GM12864 (cell line): ENCODE measurements around the gene PHACTR1.

Experiments
- DNase-seq: peaks from one replicate; pipeline ENCODE4 v3.0.0-alpha.2; 2011; ENCODE audit warnings: low read depth
- H3K4me3 ChIP-seq: 2 replicates; pipeline ENCODE4 v1.5.1; 2011; ENCODE audit warnings: mild to moderate bottlenecking, low read depth, low read length, control low read depth
- TF ChIP-seq, protein P1 (sequence below): IDR thresholded peaks from 2 replicates; pipeline ENCODE4 v1.5.1; 2011; ENCODE audit warnings: low read depth, mild to moderate bottlenecking, moderate library complexity, low read length, control low read depth, inconsistent platforms; ENCODE audit errors: missing control alignments

PHACTR1 gene

DNA sequence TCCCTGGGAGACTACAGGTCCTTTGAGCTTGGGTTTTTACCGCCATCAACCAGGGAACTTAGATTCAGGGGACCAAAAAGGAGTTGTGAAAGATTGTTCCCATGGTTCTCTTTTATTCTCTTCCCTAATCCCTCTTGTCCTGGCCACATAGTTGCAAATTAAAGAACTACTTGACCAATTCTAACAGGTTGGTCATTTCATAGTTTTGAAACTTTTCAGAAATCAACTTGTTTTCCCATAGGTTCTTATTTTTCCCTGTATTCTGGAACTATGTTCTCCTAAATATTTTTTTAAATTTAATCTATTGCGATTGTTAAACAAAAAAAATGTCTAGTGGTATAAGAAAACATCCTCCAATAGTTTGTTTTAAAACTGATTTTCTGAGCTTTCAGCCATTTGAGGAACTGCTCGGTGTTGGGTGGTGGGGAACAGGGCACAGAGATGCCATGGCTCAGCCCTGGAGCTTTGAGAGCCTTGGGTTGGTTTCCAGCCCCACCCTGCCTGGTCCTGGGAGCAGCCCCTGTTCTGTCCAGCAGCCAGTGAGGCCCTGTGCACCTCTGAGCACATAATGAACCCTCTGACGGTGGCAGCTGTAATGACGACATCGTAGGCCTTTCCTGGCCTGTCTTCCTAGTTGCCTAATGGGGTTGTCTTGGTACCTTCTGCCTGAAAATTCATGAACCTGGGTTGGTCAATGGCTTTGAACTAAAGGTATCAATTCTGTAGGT, 558.3 kb downstream of the PHACTR1 start:
- TF ChIP-seq, protein P1, sequence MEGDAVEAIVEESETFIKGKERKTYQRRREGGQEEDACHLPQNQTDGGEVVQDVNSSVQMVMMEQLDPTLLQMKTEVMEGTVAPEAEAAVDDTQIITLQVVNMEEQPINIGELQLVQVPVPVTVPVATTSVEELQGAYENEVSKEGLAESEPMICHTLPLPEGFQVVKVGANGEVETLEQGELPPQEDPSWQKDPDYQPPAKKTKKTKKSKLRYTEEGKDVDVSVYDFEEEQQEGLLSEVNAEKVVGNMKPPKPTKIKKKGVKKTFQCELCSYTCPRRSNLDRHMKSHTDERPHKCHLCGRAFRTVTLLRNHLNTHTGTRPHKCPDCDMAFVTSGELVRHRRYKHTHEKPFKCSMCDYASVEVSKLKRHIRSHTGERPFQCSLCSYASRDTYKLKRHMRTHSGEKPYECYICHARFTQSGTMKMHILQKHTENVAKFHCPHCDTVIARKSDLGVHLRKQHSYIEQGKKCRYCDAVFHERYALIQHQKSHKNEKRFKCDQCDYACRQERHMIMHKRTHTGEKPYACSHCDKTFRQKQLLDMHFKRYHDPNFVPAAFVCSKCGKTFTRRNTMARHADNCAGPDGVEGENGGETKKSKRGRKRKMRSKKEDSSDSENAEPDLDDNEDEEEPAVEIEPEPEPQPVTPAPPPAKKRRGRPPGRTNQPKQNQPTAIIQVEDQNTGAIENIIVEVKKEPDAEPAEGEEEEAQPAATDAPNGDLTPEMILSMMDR, result no peak
- H3K4me3 ChIP-seq, result peak overlapping the region; percentile 76
- no peak for DNase-seq

DNA sequence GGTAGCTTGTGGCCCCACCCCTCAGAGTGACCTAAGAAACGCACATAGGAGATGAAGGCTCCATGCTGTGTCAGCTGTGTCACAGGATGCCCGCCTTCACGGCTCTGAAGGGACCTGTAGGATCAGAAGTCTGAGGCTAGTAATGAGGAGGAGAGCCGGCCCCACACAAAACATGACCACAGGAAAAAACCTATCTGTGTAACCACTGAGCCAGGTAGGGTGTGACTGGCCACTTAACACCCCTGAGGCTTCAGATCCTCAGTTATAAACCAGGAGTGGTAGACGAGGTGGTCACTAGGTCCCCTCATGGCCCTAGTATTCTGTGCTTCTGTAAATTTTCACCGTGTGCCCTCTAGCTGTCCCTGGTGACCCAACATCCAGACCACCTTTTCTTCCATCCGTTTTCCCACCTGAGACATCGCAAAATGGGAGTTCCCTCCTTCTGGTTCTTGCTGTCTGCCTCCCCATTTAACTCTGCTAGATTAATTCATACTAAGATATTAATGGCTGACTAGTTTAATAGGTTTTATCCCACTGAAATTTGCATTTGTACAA, 558.9 kb downstream of the PHACTR1 start:
- DNase-seq, result no peak
- peak overlapping the region; percentile 76 for H3K4me3 ChIP-seq
- TF ChIP-seq, protein P1, result no peak

DNA sequence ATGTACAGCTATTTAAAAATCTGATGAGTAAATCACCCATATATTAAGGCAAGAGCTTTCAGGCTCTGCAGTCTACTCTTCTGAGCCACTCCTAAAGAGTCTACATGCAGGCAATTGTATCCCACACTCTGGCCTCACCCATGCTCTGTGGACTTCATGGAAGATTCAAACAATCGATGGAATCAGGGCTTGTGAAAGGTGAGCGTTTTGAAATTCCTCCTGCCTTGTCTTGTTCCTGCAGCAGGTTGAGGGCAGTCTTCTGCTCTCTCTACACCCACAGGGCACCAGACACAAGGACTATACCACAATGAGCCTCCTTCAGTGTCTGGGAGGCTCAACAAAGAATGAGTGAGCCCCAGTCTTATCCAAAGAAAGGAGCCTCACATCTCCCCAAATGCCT, 560.7 kb downstream of the PHACTR1 start:
- TF ChIP-seq, protein P1, result no peak
- H3K4me3 ChIP-seq, result no peak overlapping the region
- no peak for DNase-seq

DNA sequence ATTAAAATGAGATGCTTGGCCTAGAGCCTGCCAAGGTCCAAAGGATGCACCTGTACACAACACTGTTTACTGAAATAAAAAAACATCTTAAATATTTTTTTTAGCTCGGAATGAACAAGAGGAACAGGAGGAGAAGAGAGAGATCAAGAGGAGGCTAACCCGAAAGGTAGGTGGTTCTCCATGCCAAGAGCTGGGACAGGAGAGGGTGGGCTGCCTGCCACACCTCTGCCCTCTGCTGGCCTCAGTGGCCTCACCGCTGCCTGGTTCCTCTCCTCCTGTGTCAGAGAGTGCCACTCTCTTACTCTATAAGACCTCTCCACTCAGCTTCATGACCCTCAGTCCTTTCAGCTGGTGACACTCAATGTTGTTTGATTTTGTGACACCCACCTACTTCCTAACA, 561.6 kb downstream of the PHACTR1 start:
- DNase-seq, result no peak
- TF ChIP-seq, protein P1, result peak; percentile 60
- no peak overlapping the region for H3K4me3 ChIP-seq

DNA sequence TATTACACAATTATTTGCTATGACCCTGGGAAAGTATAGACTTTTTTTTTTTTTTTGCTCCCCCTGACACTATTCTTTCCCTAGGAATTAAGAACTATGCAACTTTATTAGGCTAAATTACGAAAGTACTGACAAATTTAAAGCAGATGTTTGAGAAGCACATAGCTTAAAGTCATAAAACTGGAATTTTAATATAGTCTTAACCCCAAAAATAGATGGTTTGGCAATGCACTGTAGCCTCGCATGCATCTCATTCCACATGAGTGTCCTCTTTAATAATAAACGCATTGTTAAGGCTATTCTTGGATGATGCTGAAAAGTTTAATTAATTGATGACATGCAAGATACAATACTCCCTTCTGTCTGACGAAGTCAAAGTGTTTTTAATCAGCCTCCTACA, 562.4 kb downstream of the PHACTR1 start:
- TF ChIP-seq, protein P1, result no peak
- DNase-seq, result no peak
- H3K4me3 ChIP-seq, result no peak overlapping the region

DNA sequence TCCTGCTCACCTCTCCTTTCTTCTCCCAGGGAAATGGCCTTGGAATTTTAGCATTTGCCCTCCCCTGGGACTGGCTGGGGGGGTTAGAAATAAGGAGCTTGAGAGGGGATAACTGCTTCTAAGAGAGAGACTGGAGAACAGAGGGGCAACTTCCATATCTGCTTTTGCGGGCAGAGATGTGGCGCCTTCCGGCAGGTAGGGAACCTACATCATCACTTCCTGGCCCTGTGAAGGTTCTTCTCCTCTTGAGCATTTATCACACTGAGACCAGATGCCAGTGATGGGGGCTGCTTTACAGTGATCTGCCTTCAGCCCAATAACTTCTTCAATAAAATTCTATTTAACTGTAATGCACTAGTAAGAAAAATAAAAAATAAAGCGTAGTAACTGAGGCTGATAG, 563.7 kb downstream of the PHACTR1 start:
- no peak overlapping the region for H3K4me3 ChIP-seq
- DNase-seq, result no peak
- TF ChIP-seq, protein P1, result no peak

DNA sequence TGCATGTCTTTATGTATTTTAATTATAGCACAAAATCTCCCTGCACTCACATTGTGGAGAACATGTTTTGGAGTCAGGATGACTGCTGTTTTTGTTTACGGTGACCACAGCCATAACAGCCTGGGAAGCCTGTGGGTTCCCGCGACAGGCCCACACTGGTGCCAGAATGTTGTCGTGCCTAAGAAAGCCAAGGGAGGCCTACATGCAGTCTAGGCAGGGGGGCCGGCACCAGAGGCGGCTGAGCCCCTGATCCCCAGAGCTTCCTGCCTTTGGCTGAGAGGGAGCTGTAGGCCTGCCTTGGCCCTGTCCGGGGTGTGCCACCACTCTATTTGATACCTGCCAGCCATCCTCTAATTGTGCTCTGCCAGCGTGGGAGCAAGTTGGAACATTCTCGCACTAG, 565.1 kb downstream of the PHACTR1 start:
- TF ChIP-seq, protein P1, result no peak
- no peak overlapping the region for H3K4me3 ChIP-seq
- DNase-seq, result no peak
